Neural cell (in vitro differentiated cells): ENCODE measurements around the gene CTDSPL.

Experiments
- EP300 ChIP-seq: fragments of 450-650 bp; conservative IDR thresholded peaks from 2 replicates; pipeline ENCODE4 v1.6.1; 2014; ENCODE audit warnings: antibody characterized with exemption, mild to moderate bottlenecking, moderate library complexity; ENCODE audit not compliant: poor library complexity, severe bottlenecking
- EZH2 ChIP-seq: fragments of 200-600, 300-800 bp; shearing (Covaris generic), sonication (generic); IDR thresholded peaks from 2 replicates; pipeline ENCODE4 v1.6.1; 2014; ENCODE audit warnings: antibody characterized with exemption, low read length, borderline replicate concordance, mild to moderate bottlenecking; ENCODE audit not compliant: insufficient read depth, poor library complexity, severe bottlenecking
- POLR2AphosphoS5 ChIP-seq: IDR thresholded peaks from 2 replicates; pipeline ENCODE4 v1.6.1; 2012
- RAD21 ChIP-seq: fragments of 450-650 bp; conservative IDR thresholded peaks from 2 replicates; pipeline ENCODE4 v1.6.1; 2014; ENCODE audit warnings: antibody characterized with exemption, mild to moderate bottlenecking, moderate library complexity
- TAF1 ChIP-seq: IDR thresholded peaks from 2 replicates; pipeline ENCODE4 v1.6.1; 2012; ENCODE audit warnings: low read depth
- TF ChIP-seq, protein P1 (sequence below): fragments of 450-650 bp; IDR thresholded peaks from 2 replicates; pipeline ENCODE4 v1.5.1; 2014; ENCODE audit warnings: antibody characterized with exemption, mild to moderate bottlenecking, moderate library complexity; ENCODE audit not compliant: poor library complexity, severe bottlenecking

- TF ChIP-seq EP300 = no peak
- TF ChIP-seq, protein P1, sequence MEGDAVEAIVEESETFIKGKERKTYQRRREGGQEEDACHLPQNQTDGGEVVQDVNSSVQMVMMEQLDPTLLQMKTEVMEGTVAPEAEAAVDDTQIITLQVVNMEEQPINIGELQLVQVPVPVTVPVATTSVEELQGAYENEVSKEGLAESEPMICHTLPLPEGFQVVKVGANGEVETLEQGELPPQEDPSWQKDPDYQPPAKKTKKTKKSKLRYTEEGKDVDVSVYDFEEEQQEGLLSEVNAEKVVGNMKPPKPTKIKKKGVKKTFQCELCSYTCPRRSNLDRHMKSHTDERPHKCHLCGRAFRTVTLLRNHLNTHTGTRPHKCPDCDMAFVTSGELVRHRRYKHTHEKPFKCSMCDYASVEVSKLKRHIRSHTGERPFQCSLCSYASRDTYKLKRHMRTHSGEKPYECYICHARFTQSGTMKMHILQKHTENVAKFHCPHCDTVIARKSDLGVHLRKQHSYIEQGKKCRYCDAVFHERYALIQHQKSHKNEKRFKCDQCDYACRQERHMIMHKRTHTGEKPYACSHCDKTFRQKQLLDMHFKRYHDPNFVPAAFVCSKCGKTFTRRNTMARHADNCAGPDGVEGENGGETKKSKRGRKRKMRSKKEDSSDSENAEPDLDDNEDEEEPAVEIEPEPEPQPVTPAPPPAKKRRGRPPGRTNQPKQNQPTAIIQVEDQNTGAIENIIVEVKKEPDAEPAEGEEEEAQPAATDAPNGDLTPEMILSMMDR = no peak
- no peak for TF ChIP-seq RAD21
- no peak for TF ChIP-seq POLR2AphosphoS5
- no peak for TF ChIP-seq TAF1
- TF ChIP-seq EZH2 = no peak
Observed at GRCh38 chr3:37863949-37864822, 2.5 kb downstream of the CTDSPL start.
